Measurements from ENCODE around the gene TRABD2A.

DNA sequence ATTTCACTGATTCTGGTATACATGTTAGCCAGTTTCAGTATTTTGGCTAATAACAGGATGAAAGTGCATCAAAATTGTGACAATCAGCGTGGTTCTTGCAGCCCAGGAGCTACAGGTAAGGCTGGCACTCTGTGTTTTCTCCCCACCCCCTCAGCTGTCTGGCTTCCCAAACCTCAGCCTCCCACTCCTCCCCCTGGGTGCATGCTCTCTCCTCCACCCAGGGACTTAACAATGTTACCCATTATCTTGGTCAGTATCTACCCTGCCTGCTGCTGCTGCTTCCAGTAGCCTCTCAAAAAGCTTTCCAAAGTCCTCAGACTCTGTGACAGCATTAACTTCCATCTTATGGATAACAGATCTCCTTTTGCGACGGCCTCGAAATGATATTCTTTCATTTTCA lies 41.0 kb downstream of the TRABD2A start:
- TF ChIP-seq, protein P1, sequence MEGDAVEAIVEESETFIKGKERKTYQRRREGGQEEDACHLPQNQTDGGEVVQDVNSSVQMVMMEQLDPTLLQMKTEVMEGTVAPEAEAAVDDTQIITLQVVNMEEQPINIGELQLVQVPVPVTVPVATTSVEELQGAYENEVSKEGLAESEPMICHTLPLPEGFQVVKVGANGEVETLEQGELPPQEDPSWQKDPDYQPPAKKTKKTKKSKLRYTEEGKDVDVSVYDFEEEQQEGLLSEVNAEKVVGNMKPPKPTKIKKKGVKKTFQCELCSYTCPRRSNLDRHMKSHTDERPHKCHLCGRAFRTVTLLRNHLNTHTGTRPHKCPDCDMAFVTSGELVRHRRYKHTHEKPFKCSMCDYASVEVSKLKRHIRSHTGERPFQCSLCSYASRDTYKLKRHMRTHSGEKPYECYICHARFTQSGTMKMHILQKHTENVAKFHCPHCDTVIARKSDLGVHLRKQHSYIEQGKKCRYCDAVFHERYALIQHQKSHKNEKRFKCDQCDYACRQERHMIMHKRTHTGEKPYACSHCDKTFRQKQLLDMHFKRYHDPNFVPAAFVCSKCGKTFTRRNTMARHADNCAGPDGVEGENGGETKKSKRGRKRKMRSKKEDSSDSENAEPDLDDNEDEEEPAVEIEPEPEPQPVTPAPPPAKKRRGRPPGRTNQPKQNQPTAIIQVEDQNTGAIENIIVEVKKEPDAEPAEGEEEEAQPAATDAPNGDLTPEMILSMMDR (IDR thresholded peaks at IDR 0.05; ENCODE audit: low read length), result no peak
- TF ChIP-seq EZH2 (optimal IDR thresholded peaks at IDR 0.05; ENCODE audit: low read depth, low read length) (no peak), EZH2phosphoT487 (IDR thresholded peaks at IDR 0.05; ENCODE audit: low read length) (no peak)
